ENCODE data around the gene CBLIF.
"Not testable (repeated sequence)": the region's sequence is repeated elsewhere in the genome, so short reads cannot be mapped to it uniquely, and the experiment has no call there.

The CBLIF gene

GRCh38 chr11:59822989-59823566 lies 22.2 kb downstream of the CBLIF start:
- Mint-ChIP-seq H3K36me3 (ENCODE audit: low read depth) (no peaks in the 10 kb centered on the region), H3K27me3 (ENCODE audit: low read depth) (peaks cover 9% of the 10 kb centered on the region), H3K9me3 (no peaks in the 10 kb centered on the region), H3K27ac (no peak overlapping the region), H3K4me1 (ENCODE audit: low read depth) (peaks cover 12% of the 10 kb centered on the region), H3K4me3 (no peak overlapping the region)

GRCh38 chr11:59818572-59818971 lies 26.7 kb downstream of the CBLIF start:
- Mint-ChIP-seq H3K36me3 (ENCODE audit: low read depth) (peaks cover 2% of the 10 kb centered on the region), H3K9me3 (no peaks in the 10 kb centered on the region), H3K27ac (no peak overlapping the region), H3K27me3 (ENCODE audit: low read depth) (peaks cover 9% of the 10 kb centered on the region), H3K4me1 (ENCODE audit: low read depth) (peaks cover 16% of the 10 kb centered on the region), H3K4me3 (no peak overlapping the region)

- not testable (repeated sequence) for H3K27ac Mint-ChIP-seq, H3K9me3 Mint-ChIP-seq
Observed at GRCh38 chr11:59816434-59816833, 28.9 kb downstream of the CBLIF start.

GRCh38 chr11:59815754-59816153 lies 29.5 kb downstream of the CBLIF start:
- Mint-ChIP-seq H3K4me1 (ENCODE audit: low read depth) (peaks cover 22% of the 10 kb centered on the region), H3K27ac (no peak overlapping the region), H3K27me3 (ENCODE audit: low read depth) (peaks cover 5% of the 10 kb centered on the region), H3K36me3 (ENCODE audit: low read depth) (peaks cover 6% of the 10 kb centered on the region), H3K9me3 (no peaks in the 10 kb centered on the region), H3K4me3 (no peak overlapping the region)

More at GRCh38 chr11:59816434-59816833, 28.9 kb downstream of the CBLIF start:
- not testable (repeated sequence) for H3K36me3 Mint-ChIP-seq (ENCODE audit: low read depth); H3K27me3 Mint-ChIP-seq (ENCODE audit: low read depth); H3K4me3 Mint-ChIP-seq
- H3K4me1 Mint-ChIP-seq (ENCODE audit: low read depth), result peaks cover 16% of the 10 kb centered on the region

GRCh38 chr11:59814021-59814420 lies 31.3 kb downstream of the CBLIF start:
- H3K4me1 Mint-ChIP-seq (ENCODE audit: low read depth), result peaks cover 23% of the 10 kb centered on the region
- H3K36me3 Mint-ChIP-seq (ENCODE audit: low read depth), result peaks cover 8% of the 10 kb centered on the region
- H3K4me3 Mint-ChIP-seq, result peak overlapping the region; percentile 15
- H3K27ac Mint-ChIP-seq, result no peak overlapping the region
- no peaks in the 10 kb centered on the region for H3K9me3 Mint-ChIP-seq
- peaks cover 2% of the 10 kb centered on the region for H3K27me3 Mint-ChIP-seq (ENCODE audit: low read depth)

GRCh38 chr11:59813364-59813763 lies 31.9 kb downstream of the CBLIF start:
- Mint-ChIP-seq H3K36me3 (ENCODE audit: low read depth) (peaks cover 12% of the 10 kb centered on the region), H3K4me3 (no peak overlapping the region), H3K27ac (no peak overlapping the region), H3K27me3 (ENCODE audit: low read depth) (no peaks in the 10 kb centered on the region), H3K9me3 (no peaks in the 10 kb centered on the region), H3K4me1 (ENCODE audit: low read depth) (peaks cover 22% of the 10 kb centered on the region)

GRCh38 chr11:59812220-59812619 lies 33.1 kb downstream of the CBLIF start:
- Mint-ChIP-seq H3K27me3 (ENCODE audit: low read depth) (no peaks in the 10 kb centered on the region), H3K9me3 (no peaks in the 10 kb centered on the region), H3K4me3 (no peak overlapping the region), H3K36me3 (ENCODE audit: low read depth) (peaks cover 13% of the 10 kb centered on the region), H3K27ac (no peak overlapping the region), H3K4me1 (ENCODE audit: low read depth) (peaks cover 22% of the 10 kb centered on the region)

- H3K9me3 Mint-ChIP-seq, result no peaks in the 10 kb centered on the region
- peaks cover 24% of the 10 kb centered on the region for H3K4me1 Mint-ChIP-seq (ENCODE audit: low read depth)
- peaks cover 23% of the 10 kb centered on the region for H3K36me3 Mint-ChIP-seq (ENCODE audit: low read depth)
- H3K4me3 Mint-ChIP-seq, result peak overlapping the region; percentile 93
- peak overlapping the region; percentile 90 for H3K27ac Mint-ChIP-seq
- no peaks in the 10 kb centered on the region for H3K27me3 Mint-ChIP-seq (ENCODE audit: low read depth)
Observed at GRCh38 chr11:59810911-59811259, 34.4 kb downstream of the CBLIF start.

GRCh38 chr11:59810189-59810910 lies 34.9 kb downstream of the CBLIF start, which contains the start of gene MRPL16:
MRPL16 (minus strand) TSS chr11:59810778; CDS start chr11:59810658, 120 bp downstream.
- Mint-ChIP-seq H3K4me3 (peak within 1 kb of the TSS; percentile 93), H3K27ac (peak within 1 kb of the TSS; percentile 90), H3K9me3 (no peaks in the 10 kb centered on the region), H3K36me3 (ENCODE audit: low read depth) (peaks cover 23% of the 10 kb centered on the region), H3K27me3 (ENCODE audit: low read depth) (no peaks in the 10 kb centered on the region), H3K4me1 (ENCODE audit: low read depth) (peaks cover 24% of the 10 kb centered on the region)

- peaks cover 28% of the 10 kb centered on the region for H3K4me1 Mint-ChIP-seq (ENCODE audit: low read depth)
- H3K27ac Mint-ChIP-seq, result peak overlapping the region; percentile 53
- peaks cover 30% of the 10 kb centered on the region for H3K36me3 Mint-ChIP-seq (ENCODE audit: low read depth)
- no peaks in the 10 kb centered on the region for H3K9me3 Mint-ChIP-seq
- no peaks in the 10 kb centered on the region for H3K27me3 Mint-ChIP-seq (ENCODE audit: low read depth)
- no peak overlapping the region for H3K4me3 Mint-ChIP-seq
Observed at GRCh38 chr11:59807047-59807610, 38.2 kb downstream of the CBLIF start.

GRCh38 chr11:59804061-59804460 lies 41.2 kb downstream of the CBLIF start:
- H3K4me3 Mint-ChIP-seq, result no peak overlapping the region
- no peaks in the 10 kb centered on the region for H3K27me3 Mint-ChIP-seq (ENCODE audit: low read depth)
- H3K36me3 Mint-ChIP-seq (ENCODE audit: low read depth), result peaks cover 42% of the 10 kb centered on the region
- H3K27ac Mint-ChIP-seq, result no peak overlapping the region
- H3K9me3 Mint-ChIP-seq, result no peaks in the 10 kb centered on the region
- peaks cover 29% of the 10 kb centered on the region for H3K4me1 Mint-ChIP-seq (ENCODE audit: low read depth)

- no peaks in the 10 kb centered on the region for H3K27me3 Mint-ChIP-seq (ENCODE audit: low read depth)
- H3K9me3 Mint-ChIP-seq, result no peaks in the 10 kb centered on the region
- peaks cover 41% of the 10 kb centered on the region for H3K36me3 Mint-ChIP-seq (ENCODE audit: low read depth)
- no peak overlapping the region for H3K4me3 Mint-ChIP-seq
- no peak overlapping the region for H3K27ac Mint-ChIP-seq
- H3K4me1 Mint-ChIP-seq (ENCODE audit: low read depth), result peaks cover 25% of the 10 kb centered on the region
Observed at GRCh38 chr11:59802639-59803176, 42.6 kb downstream of the CBLIF start.

GRCh38 chr11:59801981-59802638 lies 43.2 kb downstream of the CBLIF start:
- H3K27me3 Mint-ChIP-seq (ENCODE audit: low read depth), result no peaks in the 10 kb centered on the region
- H3K9me3 Mint-ChIP-seq, result no peaks in the 10 kb centered on the region
- peaks cover 44% of the 10 kb centered on the region for H3K36me3 Mint-ChIP-seq (ENCODE audit: low read depth)
- H3K4me1 Mint-ChIP-seq (ENCODE audit: low read depth), result peaks cover 25% of the 10 kb centered on the region
- no peak overlapping the region for H3K27ac Mint-ChIP-seq
- H3K4me3 Mint-ChIP-seq, result no peak overlapping the region

- peaks cover 22% of the 10 kb centered on the region for H3K4me1 Mint-ChIP-seq (ENCODE audit: low read depth)
- H3K9me3 Mint-ChIP-seq, result no peaks in the 10 kb centered on the region
- peak overlapping the region; percentile 52 for H3K27ac Mint-ChIP-seq
- peaks cover 38% of the 10 kb centered on the region for H3K36me3 Mint-ChIP-seq (ENCODE audit: low read depth)
- no peaks in the 10 kb centered on the region for H3K27me3 Mint-ChIP-seq (ENCODE audit: low read depth)
- no peak overlapping the region for H3K4me3 Mint-ChIP-seq
Observed at GRCh38 chr11:59801160-59801706, 44.1 kb downstream of the CBLIF start.

Measured in T-helper 1 cell treated with Interleukin-12 subunit alpha and Interleukin-12 subunit beta and Interleukin-4 antibody, amounts not matched to agents 30 μg/mL and 1 μg/mL, for 36 hours (primary cell).